D721Med (cell line): ENCODE measurements around the gene ANKRD28.

Experiments used
- DNase-seq: peaks from one replicate; pipeline ENCODE4 v3.0.0; 2011; ENCODE audit warnings: low spot score; ENCODE audit not compliant: insufficient read length
- FAIRE-seq: peaks from 2 replicates; lab custom pipeline; 2011; peaks lifted over from hg19 to GRCh38; lab: Jason Lieb, UNC
- TF ChIP-seq, protein P1 (sequence below): IDR thresholded peaks from 2 replicates; pipeline ENCODE4 v1.5.1; 2012; ENCODE audit warnings: mild to moderate bottlenecking, control low read depth; ENCODE audit not compliant: insufficient read depth; ENCODE audit errors: missing control alignments

Gene ANKRD28

DNA sequence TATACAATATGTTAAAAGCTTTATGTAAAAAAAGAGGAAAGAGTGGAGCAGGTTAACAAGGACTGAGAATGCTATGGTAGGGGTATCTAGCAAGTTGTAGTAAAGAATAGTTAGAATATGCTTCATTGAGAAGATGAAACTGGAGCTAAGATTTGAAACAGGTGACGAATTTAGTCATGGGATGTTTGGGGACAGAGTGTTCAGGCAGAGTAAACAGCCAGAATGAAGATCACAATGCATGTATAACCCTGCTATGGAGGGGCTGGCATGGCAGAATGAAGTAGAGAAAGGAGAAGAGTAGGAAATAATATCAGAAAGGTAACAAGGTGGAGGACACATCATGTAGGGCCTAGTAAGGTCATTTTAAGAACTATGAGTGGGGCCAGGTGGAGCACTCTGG is 124.2 kb downstream of the ANKRD28 start:
- TF ChIP-seq, protein P1, sequence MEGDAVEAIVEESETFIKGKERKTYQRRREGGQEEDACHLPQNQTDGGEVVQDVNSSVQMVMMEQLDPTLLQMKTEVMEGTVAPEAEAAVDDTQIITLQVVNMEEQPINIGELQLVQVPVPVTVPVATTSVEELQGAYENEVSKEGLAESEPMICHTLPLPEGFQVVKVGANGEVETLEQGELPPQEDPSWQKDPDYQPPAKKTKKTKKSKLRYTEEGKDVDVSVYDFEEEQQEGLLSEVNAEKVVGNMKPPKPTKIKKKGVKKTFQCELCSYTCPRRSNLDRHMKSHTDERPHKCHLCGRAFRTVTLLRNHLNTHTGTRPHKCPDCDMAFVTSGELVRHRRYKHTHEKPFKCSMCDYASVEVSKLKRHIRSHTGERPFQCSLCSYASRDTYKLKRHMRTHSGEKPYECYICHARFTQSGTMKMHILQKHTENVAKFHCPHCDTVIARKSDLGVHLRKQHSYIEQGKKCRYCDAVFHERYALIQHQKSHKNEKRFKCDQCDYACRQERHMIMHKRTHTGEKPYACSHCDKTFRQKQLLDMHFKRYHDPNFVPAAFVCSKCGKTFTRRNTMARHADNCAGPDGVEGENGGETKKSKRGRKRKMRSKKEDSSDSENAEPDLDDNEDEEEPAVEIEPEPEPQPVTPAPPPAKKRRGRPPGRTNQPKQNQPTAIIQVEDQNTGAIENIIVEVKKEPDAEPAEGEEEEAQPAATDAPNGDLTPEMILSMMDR = no peak
- no peak for DNase-seq
- FAIRE-seq = no peak

DNA sequence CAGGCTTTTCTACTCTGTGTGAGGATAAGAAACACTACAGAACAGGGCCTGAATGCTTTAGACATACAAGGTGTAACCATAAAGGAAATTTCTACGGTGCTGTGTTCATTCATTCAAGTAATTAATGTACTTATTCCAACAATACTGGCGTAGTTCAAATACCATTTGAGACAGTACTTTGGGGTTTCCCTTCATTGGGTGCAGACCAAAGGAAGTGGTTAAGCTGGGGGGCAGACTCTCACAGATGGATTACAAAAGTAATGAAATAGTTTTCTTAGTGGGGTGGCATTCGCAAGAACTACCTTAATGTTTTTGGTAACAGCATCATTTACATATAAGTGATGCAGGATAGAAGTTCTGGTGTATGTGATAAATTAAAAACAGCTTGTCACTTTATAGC is 130.3 kb downstream of the ANKRD28 start:
- TF ChIP-seq, protein P1 = no peak
- FAIRE-seq = no peak
- DNase-seq = no peak

DNA sequence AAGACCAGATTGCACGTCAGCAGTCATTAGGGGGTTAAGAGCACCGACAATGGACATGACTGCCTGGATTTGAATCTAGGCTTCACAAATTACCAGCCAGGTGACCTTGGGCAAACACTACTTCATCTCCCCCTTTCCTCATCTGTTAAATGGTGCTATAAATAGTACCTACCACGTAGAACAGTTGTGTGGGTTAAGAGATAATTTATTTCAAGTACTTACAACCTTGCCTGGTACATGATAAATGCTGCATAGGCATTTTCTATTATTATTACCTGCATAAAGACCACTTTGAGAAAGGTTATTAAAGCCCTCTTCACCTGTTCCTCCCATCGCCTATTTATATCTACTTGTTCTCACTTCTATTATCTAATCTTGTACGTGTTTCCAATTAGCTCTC is 131.5 kb downstream of the ANKRD28 start:
- no peak for FAIRE-seq
- TF ChIP-seq, protein P1 = no peak
- no peak for DNase-seq

DNA sequence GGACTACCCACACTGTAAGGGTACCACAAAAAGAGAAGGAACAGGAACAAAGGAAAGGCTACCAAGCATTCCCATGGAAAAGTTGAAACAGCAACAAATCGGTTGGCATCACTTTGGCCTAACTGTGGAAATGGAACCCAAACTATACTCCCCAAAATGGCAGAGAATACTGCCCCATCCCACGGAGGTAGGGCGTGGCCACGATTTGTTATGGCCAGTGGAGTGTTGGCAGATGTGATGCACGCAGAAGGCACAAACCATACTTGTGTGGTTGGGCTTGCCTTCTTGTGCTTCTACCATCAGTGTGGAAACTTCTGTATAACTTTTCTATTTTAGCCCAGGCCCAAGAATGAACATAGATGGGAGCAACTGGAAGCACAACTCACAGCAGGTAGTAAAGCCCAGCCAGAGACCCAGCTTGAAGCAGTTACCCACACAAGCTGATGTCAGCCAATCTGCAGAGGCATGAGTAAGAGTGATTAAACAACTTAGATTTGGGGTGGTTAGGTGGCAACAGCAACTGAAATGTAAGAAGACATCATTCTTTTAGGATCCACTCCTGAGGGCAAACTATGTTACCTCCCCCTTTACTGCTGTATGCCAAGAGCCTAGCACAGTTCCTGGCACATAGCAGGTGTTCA is 132.1 kb downstream of the ANKRD28 start:
- no peak for DNase-seq
- TF ChIP-seq, protein P1 = no peak
- FAIRE-seq = no peak

DNA sequence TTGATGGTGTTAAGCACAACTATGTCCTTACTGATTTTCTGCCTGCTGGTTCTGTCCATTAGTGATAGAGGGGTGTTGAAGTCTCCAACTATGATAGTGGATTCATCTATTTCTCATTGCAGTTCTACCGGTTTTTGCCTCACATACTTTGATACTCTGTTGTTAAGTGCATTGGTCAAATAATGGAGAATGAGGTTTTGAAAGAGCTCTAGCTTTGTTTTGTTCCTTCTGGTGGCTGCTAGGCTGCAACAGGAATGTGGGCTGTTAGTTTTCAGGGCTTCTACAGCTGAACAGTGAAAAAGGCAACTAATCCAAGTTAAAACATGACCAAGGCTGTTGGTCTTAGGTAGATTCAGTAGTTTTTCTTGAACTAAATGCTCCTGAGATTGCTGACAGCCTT is 133.6 kb downstream of the ANKRD28 start:
- TF ChIP-seq, protein P1 = no peak
- no peak for FAIRE-seq

DNA sequence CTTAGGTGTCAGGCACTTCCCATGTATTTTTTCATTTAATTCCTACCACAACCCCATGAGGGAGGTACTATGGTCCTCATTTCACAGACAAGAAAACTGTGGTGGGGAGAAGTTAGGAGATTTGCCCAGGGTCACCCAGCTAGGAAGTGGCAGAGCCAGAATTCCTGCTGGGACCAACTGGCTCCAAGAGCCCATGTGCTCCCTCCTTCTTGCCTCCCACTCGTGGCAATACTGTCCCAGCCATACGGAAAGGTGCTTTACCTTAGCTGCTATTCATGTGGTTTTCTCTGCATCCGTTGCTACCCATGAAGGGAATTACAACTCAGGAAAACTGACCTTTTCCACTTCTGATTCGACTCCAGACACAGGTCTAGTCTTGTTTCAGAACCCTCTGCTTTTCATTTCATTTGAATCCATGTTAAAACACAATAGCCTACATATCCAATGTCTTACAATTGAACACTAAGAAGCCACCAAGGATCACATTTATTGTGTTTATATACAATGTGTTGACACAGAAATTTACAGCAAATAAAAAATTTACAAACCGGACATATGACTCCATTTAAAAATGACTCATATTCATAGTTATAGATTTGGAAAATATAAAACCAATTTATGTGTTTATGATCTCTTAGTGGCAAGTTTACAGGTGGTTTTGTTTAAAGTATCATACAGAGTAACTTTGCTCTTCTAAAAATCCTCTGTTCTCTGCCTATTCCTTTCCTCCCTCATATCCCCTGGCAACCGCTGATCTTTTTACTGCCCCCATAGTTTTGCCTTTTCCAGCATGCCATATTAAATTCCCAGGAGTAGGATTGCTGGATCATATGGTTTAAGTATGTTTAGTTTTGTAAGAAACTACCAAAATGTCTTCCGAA is 137.5 kb downstream of the ANKRD28 start:
- DNase-seq (no peak), FAIRE-seq (no peak)
- TF ChIP-seq, protein P1 = no peak

More for the DNA sequence above, 133.6 kb downstream of the ANKRD28 start:
- no peak for DNase-seq
